NCI-H510A treated with DMSO at 0.1 percent for 48 hours (cell line): Measurements from ENCODE around the gene ERC2.

Experiments
- DNase-seq: peaks from one replicate; lab custom pipeline; 2025; lab: John Stamatoyannopoulos, UW

The ERC2 gene

GRCh38 chr3:55471522-55472280 is 996.6 kb downstream of the ERC2 start:
- no peak for DNase-seq

DNA sequence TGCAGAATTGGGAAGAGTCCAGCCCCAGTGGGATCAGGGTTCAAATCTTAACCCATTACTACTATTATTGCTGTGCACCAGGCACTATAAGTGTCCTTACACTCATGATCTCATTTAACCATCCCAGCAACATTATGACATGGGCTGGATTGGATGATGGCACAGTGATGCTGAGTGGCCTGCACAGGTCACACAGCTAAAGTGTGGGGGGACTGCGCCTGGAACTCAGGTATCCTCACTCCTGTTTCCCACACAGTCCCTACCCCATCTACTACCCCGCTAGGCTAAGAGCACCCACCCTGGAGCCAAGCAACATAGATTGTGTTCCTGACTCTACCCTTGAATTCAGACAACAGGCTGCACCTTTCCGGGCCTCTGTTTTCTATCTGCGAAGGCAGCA is 997.2 kb downstream of the ERC2 start:
- DNase-seq, result no peak

- DNase-seq, result no peak
Measured at GRCh38 chr3:55469957-55470526, 998.2 kb downstream of the ERC2 start.

DNA sequence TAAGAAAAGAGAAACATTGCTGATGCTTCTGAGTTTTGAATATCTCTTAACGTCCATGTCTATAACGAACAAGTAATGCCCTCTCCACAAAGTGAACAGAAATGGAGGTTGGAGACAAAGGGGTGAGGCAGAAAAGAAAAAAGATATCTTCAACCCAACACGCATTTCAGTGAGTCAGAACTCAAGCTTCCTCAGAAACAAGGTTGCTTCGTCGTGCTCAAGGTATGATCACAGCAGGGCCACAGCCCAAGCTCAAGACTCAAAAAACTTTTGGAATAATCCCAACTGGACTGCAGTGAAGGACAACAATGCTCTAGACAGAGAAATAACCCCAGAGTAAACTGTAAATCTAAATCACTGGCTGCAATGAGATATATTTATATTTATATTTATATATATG is 1000.0 kb downstream of the ERC2 start:
- DNase-seq, result no peak

GRCh38 chr3:55467099-55467498 is 1001.2 kb downstream of the ERC2 start:
- DNase-seq, result no peak

- no peak for DNase-seq
Measured at GRCh38 chr3:55466526-55466925, 1001.7 kb downstream of the ERC2 start.

DNA sequence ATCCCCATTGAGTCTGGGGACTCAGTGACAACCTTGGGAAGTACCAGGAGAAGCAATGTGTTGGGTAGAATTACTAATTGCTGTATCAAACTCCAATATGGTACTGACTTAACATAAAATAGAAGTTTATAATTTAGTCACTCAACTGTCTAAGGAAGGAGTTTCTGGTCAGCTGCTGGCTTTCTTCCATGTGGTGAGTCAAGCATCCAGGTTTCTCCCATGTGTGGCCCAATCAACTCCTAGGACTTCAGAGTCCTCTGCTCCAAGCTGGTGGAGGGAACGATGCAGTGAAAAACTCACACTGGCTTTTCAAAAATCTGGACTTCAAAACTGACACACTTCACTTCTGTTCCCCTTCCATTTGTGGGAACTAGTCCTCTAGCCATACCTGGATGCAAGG is 1006.4 kb downstream of the ERC2 start:
- no peak for DNase-seq

DNA sequence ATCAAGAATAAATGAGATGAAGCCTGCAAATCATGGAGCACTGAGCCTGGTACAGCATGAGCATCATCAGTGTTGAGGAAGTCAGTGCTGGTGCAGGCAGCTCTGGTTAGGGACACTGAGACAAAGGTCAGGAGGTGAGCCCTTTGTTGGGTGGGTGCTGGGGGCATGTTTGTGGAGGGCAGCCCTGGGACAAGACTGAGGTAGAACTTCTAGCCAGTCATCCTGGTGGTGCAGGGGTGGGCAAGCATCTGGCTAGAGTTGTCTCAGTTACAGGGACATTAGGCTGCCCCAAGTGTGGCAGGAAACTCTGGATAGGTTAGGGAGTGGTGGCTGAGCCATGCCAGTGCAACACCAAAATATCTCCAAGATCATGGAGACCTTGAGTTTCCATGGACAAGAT is 1008.4 kb downstream of the ERC2 start:
- DNase-seq, result no peak
